Tibial nerve (tissue), 4 donors: ENCODE results near the gene KCTD11.

ENCODE experiments used
- CTCF ChIP-seq, 5 experiments: fragments of 200-600 bp in 3 of 5; fragments of 450-650 bp in 2 of 5; sonication (generic) in 3 of 5; IDR thresholded peaks; one replicate each; pipeline ENCODE4 v1.5.1; 2016 to 2019; ENCODE audit warnings: antibody characterized with exemption in 5 of 5, mild to moderate bottlenecking in 3 of 5, moderate library complexity in 2 of 5
- EP300 ChIP-seq, 2 donors: sonication (generic); formaldehyde crosslinking; IDR thresholded peaks; one replicate each; pipeline ENCODE4 v1.6.1; 2017; ENCODE audit warnings: antibody characterized with exemption in 2 of 2, mild to moderate bottlenecking in 1 of 2
- POLR2A ChIP-seq, 2 donors: fragments of 450-650 bp; IDR thresholded peaks; one replicate each; pipeline ENCODE4 v1.6.1; 2017; ENCODE audit warnings: antibody characterized with exemption in 2 of 2, mild to moderate bottlenecking in 2 of 2, moderate library complexity in 2 of 2

- TF ChIP-seq CTCF (IDR thresholded peaks at IDR 0.05), result no peak
- TF ChIP-seq POLR2A (IDR thresholded peaks at IDR 0.05), result no peak
- TF ChIP-seq EP300 (IDR thresholded peaks at IDR 0.05), result no peak
Measured at GRCh38 chr17:7322520-7323194, 29.3 kb upstream of the KCTD11 start.
